GM19438 (cell line): ENCODE results near the gene ZNF423.
"Not testable (repeated sequence)": the region's sequence is repeated elsewhere in the genome, so short reads cannot be mapped to it uniquely, and the experiment has no call there.

Experiments
- ATAC-seq: cut with Tn5 transposase; IDR thresholded peaks from one replicate; pipeline ENCODE4 v1.9.1; 2021; ENCODE audit warnings: low read depth; ENCODE audit not compliant: unreplicated experiment

Gene ZNF423

DNA sequence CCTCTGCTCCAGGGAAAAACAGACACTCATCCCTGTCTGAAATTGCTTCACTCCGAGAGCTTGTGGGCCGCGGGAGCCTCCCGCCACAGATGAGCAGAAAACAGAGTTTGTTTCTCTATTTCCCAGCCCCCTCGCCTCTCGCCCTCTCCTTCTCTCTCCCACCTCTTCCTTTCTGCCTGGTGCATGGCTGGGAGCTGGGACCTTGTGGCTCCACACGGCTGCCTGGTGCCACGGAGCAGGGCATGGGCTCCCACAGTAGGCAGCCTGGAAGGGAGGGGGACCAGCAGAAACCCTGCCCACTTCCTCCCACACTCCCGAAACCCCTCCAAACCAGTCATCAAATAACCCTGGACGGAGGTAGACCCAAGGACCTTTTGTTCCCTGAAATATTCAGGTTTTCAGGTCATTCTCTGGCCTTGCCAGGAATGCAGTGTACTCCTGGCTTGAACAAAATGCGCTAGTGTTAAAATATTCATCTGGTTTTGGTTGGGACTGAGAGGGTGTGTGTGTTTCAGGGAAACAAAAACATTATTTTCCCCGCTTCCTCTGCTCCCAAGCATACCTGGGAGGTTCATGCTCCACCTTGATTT, 277.4 kb downstream of the ZNF423 start:
- no peak for ATAC-seq

DNA sequence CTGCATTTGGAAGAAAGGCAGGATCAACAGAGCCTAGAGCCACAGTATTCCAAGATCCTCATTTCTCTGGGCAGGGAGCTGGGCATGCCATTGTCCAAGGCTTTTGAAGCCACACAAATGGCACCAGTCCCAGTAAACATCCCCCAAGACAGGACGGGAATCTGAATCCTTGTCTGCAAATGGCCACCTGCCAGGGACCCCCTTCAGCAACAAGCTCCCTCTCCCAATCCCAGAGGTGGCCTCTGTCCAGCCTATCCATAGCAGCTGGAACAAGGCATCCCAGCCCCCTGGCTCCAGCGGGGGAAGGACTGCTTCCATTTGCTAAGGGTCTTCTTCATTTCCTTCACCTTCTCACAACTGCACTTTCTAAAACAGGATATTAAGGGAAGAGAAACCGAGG, 277.9 kb downstream of the ZNF423 start:
- ATAC-seq = no peak

DNA sequence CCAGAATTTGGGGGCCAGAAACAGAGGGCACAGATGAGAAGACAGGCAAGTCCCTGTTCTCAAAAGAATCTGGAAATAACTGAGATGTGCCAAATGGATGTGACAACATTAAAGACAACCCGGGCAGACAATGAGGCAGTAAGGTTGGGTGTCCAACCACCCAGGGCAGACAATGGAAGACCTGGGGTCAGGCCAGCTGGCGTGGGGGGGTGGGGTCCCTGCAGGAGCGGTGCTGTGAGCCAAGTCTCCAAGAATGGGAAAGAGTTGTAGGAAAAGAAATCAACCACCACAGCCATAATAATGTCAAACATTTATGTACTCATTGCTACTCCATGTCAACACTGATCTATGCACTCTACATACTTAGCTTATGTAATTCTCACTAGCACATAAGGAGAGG, 279.0 kb downstream of the ZNF423 start:
- no peak for ATAC-seq

DNA sequence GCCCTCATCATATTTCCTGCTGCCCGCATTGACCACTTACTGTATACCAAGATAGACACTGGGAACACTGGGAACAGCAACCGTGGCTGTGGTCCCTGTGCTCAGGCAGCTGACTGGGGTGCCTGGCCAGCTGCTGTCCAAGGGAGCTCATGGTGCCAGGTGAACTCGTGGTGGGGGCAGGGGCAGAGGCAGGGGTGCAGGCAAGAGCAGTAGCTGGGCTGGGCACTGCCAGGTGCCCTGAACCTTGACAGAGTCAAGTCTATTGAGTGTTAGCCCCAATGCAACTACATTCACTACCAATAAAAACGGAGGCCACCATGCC, 279.8 kb downstream of the ZNF423 start:
- ATAC-seq = no peak

DNA sequence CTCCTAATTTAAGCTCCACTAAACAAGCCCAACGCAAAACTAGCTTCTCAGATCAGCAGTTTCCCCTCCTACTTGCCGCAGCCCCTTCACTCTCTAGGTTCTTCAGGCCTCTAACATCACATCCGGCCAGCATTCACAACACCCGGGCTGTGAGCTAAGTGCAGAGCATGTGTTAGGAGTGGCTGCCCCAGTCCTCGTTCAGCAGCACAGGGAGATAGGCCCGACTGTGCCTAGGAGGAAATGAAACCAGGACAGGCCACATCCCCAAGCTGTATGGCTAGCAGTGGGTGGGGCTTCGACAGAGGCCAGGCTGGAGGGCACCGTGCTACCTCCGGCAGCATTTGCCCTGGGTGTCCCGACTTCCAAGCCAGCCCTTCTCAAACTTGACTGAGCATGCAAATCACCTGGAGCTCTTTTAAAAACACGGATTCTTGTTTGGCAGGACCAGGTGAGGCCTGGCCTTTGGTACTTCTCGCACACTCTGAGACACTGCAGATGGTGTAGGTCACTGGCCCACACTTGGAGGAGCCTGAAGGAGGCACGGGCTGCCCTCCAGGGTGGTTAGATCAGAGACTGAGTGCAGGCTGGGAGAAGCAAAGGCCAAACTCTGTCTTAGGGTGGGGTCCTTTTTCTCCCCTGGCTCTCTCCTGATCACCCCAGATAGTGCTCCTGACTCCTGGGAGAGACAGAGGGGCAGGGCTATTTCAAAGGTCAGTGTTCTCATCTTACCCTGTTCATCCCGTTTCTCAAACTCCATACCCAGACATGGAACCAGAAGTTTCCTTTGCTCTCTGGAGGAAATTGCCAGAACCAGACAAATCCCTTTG, 280.4 kb downstream of the ZNF423 start:
- ATAC-seq = peak; percentile 99

DNA sequence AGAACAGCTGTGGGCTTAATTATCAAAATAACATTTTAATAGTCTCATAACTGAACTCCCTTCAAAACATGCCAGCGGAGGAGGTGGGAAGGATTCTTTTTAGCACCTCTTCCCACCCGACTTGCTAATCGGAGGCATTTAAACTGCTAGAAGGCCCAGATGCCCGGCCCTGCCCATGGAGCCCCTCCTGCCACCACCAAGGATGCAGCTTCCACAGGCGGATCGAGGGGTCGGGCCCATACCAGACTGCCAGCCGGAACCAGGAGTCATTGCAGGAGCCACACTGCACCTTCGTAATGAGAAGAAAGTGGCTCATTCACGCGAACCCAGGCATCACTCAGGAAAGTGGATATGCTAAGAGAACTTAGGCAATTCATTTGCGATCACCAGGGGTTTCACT, 281.1 kb downstream of the ZNF423 start:
- no peak for ATAC-seq

DNA sequence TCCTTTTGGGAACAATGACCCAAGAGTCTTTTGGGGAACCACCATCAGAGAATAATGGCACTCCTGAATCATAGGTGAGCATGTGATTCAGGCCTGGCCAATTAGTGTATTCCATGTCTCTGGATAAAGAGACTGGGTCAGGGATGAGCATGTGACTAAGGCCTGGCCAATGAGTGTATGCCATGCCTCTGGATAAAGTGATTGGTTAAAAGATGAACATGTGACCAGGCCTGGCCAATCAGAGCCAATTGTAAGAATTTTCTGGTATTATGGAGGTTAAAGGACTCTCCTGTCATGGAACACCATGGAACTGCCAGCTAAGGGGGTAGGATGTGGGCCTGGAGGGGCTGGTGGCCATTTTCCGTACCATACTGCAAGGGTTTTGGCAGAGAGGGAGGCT, 288.0 kb downstream of the ZNF423 start:
- no peak for ATAC-seq

DNA sequence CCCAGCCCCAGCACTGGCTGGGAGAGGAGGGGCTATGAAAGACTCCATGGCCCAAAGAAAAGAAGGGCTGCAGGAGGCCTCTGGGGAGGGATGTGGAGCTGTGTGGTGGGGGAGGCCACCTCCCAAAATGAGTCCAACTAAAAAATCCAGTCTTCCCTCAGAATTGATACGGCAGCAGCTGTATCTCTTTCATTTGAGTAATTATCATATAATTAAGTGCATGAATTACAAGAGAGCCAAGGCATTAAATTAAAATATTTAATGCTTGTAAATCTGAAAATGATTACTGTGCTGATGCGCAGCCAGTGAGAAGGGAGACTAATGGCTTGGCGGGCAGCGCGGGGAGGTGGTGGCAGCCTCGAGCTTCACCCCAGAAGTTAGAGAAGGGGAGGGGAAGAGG, 289.5 kb downstream of the ZNF423 start:
- ATAC-seq = no peak

DNA sequence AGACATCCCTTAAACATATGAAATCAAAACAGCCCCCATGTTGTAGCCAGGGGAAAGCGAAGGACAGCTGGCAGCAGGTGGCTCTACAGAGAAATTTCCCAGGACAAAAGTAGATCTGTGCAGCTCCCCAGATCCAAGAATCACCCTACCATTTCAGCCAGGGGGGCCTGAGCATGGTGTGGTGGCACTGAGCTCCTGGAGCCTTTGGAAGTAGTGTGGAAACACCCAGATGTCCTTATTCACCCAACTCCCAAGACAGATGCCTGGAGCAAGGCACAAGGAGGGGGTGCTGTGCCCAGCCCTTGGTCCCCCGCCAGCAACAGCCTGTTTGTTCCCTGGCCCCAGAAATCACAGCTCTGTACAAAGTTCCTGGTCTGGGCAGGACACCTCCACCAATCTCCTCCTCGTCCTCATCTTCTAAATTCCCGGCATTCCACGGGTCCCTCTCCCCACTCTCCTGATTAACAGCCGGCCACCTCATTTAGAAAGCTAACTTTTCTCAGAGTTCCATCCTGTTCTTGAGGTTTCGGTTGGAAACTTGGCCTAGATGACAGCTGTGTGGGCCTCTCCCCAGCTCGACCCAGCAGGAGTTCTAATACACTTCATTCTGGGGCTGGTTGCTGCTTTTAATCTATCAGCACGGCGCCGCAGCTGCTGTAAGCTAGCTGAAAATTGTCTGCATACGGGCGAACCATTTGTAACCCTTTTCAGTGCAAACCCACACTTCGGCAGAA, 291.2 kb downstream of the ZNF423 start:
- no peak for ATAC-seq

DNA sequence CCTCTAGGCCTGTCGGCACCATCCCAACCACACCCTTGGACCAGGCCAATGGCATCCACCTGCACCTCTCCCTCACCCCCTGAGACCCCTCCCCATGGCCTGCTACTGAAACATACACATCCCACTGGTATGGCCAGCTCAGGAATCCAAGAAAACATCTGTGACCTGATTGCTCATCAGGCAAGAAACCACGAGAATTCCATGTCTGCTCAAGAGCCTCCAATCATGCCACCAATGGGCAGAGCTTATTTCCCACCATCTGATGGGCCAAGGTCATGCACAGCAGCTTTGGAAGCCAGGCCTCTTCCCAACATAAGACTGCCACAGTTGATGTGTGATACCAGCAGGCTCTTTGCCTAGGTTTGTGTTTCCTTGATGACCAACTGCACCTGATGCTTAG, 292.2 kb downstream of the ZNF423 start:
- no peak for ATAC-seq

DNA sequence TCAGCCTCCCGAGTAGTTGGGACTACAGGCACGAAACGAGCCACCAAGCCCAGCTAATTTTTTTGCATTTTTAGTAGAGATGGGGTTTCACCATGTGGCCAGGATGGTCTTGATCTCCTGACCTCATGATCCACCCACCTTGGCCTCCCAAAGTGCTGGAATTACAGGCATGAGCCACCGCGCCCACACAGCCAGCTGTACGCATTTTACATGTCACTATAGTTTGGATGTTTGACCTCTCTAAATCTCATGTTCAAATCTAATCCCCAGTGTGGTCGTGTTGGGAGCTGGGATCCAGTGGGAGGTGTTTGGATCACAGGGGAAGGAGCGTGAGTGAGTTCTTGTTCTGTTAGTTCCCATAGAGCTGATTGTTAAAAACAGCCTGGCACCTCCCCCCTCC, 293.0 kb downstream of the ZNF423 start:
- not testable (repeated sequence) for ATAC-seq

DNA sequence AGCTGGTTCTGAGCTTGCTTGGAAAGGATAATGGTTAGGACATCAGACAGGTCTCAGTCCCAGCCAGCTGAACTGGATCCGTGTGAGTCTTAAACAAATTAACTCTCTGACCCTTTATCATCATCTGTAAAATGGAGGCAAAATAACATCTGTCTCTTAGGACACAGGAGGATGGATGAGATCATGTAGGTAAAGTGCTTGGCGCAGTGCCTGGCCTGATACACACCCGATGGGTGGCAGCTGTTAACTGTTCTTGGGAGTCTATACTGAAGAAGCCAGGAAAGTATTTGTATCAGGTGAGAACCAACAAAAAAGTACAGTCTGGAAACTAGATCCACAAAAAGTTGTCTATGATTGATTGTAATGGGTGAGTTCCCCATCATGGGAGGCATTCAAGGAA, 293.7 kb downstream of the ZNF423 start:
- ATAC-seq = no peak

DNA sequence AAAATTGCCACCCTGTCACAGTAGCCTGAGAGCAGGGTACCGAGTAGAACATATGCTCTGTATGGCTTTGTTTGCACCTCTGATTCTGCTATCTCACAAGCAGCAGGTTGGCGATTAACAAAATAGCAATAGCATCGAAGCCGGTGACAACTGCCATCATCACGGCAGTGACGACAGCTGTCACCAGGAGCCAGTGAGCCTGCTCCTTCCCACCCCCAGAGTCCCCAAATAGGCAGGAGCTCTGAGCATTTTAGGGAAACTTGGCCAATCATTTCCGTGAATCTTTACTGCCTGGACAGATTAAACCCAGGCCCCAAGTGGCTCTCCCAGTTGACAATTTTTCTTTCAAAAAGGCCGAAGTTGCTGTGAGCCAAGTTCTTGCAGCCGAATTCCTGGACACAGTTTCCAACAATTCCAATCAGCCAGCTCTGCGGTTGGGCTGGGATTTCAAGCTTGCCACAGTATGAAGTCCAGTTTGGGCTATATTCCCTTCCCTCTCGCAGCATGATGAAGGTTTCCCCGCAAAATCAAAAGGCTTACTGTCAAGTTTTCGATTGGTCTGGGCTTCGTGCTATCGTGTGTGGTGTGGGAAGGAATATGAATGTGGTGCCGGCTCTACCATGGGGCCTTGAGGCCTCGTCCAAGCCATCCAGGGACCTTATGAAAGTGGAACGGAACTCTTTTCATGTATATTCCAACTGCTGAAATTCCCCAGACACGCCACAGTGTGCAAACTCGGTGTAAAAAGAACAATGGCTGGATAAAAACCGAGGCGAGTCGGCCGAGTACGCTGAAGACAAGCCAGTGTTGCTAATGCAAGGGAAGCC, 295.7 kb downstream of the ZNF423 start:
- ATAC-seq = no peak

DNA sequence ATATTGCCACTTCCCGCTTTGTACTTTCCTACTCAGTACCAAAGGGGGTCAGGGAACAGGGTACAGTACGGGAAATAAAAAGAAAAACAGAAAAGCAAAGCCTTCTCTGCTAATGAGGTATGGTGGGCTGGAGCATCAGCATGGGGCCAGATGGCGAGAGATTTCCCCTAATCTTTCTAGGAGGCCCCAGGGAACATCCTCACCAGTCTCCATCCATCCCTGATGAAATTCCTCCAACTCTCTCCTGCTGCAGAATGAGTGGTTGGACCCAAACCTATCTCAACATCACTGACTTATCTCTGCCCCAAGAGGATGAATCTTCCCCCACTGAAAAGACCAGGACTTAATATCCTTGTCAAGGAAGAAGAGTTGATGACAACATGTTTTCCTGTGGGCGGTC, 296.7 kb downstream of the ZNF423 start:
- ATAC-seq = no peak

DNA sequence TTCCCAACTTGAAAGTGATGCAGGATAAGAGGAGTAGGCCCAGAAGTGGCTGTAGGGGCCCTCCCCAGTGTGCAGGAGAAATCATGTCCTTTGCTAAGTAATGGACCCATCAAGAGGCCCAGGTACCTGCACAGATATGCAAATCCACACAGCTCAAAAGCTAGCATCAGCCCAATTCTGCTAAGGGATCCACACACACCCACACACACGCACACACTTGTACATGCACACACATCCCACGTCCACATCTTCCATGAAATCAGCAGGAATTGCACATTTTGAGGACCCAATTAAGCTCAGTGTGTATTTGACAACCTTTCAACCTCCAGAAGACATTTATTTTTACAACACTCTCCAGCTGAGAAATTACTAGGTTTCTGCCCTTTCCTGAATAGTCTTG, 297.5 kb downstream of the ZNF423 start:
- no peak for ATAC-seq

DNA sequence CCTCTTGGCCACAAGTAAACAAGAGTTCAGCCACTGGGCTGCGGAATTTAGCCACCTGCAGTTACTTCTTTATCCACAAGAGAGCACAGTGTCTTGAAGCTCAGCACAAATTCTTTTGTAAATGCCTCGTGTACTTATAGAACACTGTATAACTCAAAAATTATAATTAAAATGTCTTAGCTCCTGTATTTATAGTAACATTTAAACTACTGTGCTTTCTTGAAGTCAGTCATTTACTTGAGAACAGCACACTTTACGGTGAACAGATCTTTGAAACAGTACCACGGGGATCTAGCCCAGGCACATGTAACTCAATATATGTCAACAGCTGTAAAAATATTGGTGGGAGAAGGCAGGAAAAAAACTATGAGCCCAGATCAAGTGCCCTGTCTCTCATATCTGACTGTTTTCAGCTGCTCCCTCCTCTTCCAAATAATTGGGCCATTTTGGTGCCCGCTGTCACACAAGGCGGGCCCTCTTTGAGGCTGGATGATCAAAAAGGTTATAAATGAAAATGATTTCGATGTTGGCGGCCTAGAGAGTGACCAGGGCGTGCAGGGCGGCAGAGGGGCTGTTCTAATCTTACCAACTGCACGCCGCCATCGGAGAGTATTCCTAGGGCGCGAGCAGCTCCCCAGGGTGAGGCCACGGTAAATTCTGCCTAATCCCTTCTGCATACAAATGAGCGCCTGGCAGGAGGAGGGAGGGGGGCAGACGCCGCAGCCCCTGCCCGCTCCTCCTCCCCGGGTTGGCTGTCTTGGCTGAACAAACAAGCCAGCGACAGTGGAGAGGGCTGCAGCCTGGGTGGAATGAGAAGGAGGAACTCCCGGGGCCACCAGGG, 299.1 kb downstream of the ZNF423 start:
- ATAC-seq = no peak

DNA sequence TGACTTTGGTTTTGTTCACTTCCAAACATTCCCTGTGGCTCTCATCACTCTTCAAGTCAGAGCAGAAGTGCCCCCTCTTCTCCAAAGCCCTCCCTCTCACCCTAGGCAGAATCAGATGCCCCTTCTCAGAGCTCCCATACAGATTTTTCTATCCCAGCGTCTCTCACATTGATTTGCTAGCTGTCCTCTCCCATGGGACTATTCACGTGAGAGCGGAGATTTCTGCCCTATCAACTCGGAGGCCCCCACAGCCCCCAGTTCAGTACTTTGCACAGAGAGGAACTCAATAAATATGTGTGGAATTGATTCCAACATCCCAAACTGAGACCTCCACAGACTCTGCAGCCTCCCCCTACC, 299.7 kb downstream of the ZNF423 start:
- no peak for ATAC-seq

DNA sequence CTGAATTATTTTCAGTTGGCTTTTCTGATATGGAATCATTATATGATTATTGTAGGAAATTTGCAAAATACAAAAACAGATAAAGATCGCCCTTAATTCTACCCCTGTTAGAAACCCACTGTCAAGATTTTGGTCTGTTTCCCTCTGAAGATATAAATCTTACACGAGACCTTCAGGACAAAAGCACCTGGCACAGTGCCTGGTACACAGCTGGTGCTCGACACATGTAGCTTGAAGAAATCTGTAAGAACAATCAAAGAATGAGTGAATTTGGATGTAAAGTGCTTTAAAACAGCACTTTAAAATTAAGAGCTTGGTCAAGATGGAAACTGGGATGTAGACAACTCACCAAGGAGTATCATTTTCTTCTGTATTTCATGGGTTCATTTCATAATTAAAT, 301.2 kb downstream of the ZNF423 start:
- no peak for ATAC-seq

DNA sequence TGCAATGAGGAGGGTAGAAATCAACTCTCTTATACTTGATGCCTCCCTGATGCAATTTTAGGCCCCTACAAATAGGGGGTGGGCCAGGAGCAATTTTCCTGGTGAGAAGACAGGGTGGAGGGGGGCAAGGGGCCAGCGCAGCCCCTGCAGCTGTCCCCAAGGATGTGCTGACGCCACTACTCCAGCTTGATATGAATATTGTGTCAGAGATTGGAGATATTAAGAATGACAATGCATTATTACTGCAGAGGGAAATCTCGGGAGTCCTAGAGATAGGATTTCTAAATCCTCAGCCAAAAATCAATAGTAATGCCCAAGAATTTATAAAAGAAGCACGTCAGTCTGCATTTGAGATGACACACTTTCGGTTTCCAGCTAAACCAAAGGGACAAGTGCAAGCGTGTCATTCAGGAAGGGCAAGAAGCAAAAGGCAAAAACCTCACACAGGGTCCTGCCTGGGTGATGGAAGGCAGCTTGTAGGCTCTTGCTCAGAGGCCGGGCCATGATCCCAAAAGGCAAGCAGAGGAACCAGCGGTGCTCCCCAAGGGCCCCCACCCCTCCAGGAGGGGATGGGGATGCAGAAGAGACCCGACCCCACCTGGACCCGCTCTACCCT, 303.5 kb downstream of the ZNF423 start:
- ATAC-seq = no peak

DNA sequence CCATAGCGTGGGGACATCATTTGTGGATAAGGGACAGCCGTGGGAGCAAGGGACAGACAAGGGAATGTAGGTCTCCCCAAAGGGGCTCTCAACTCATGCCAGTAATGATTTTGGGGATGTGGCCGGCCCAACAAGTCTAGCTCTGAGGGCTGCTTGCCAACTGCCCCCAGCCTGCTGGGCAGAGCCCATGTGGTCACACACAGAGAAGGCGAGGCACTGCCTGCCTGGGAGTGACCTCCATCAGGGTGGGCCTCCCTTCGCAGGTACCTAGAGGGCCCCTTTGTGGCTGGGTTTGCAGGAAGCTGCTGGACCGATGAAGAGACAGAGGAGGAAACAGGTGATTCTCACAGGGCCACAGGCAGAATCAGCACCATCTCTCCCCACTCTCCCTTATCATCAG, 305.2 kb downstream of the ZNF423 start:
- no peak for ATAC-seq
